Panc1 (cell line): ENCODE measurements around the gene SMARCB1. TPM values are rescaled to one million over a fixed set of nuclear protein-coding genes. Genes with fewer than 3 reads are reported as not detected.

Source experiments
- ATAC-seq: fragments of 200-7000 bp; cut with Tn5 transposase; 2 replicates; pipeline ENCODE4 v1.9.1; 2020; ENCODE audit warnings: mild to moderate bottlenecking, moderate library complexity
- BruUV-seq: library from RNA; stranded (reverse); fragments of 400-500 nt; replicated peaks from 2 replicates; lab custom pipeline; 2021; lab: Mats Ljungman, UMichigan
- CTCF ChIA-PET: fragments of 300-600 bp; sonication (Branson Sonifier 250); formaldehyde crosslinking; loops from one replicate; lab custom pipeline; 2022; ENCODE audit warnings: antibody characterized with exemption; lab: Charles Lee
- POLR2A ChIA-PET: fragments of 300-600 bp; sonication (Branson Sonifier 250); formaldehyde crosslinking; loops from one replicate; lab custom pipeline; 2022; ENCODE audit warnings: antibody characterized with exemption; lab: Charles Lee
- DNase-seq: peaks from one replicate; pipeline ENCODE4 v3.0.0-alpha.2; 2010; ENCODE audit warnings: low read depth, low spot score
- H3K27ac ChIP-seq: 2 replicates; pipeline ENCODE4 v1.5.1; 2011; ENCODE audit warnings: mild to moderate bottlenecking, low read length, inconsistent platforms
- H3K27me3 ChIP-seq: fragments of 200-500 bp; sonication (Bioruptor generic); 2 replicates; pipeline ENCODE4 v1.6.0; 2014; ENCODE audit warnings: low read length, inconsistent platforms; ENCODE audit not compliant: control insufficient read depth, insufficient read depth
- H3K36me3 ChIP-seq: fragments of 200-500 bp; sonication (Bioruptor generic); 2 replicates; pipeline ENCODE4 v1.5.1; 2014; ENCODE audit warnings: inconsistent platforms, mild to moderate bottlenecking, low read length, moderate library complexity; ENCODE audit not compliant: control insufficient read depth, insufficient read depth
- H3K4me1 ChIP-seq: 2 replicates; pipeline ENCODE4 v1.5.1; 2011; ENCODE audit warnings: inconsistent platforms, mild to moderate bottlenecking, low read length, moderate library complexity; ENCODE audit not compliant: control insufficient read depth, insufficient read depth
- H3K4me3 ChIP-seq, 2 experiments: 2 replicates each; pipeline ENCODE4 v1.5.1; 2011 to 2012; ENCODE audit warnings: low read depth in 2 of 2, low read length in 2 of 2, mild to moderate bottlenecking in 2 of 2, inconsistent platforms in 1 of 2, moderate library complexity in 1 of 2
- H3K9me3 ChIP-seq: fragments of 200-500 bp; sonication (Bioruptor generic); 2 replicates; pipeline ENCODE4 v1.5.1; 2014; ENCODE audit warnings: low read depth, mild to moderate bottlenecking, inconsistent platforms, low read length, moderate library complexity; ENCODE audit not compliant: control insufficient read depth, insufficient read depth
- CTCF ChIP-seq: fragments of 450-650 bp; IDR thresholded peaks from 2 replicates; pipeline ENCODE4 v1.5.1; 2017; ENCODE audit warnings: mild to moderate bottlenecking
- POLR2AphosphoS5 ChIP-seq: IDR thresholded peaks from 2 replicates; pipeline ENCODE4 v1.6.1; 2012; ENCODE audit warnings: mild to moderate bottlenecking, low read depth, low read length, moderate library complexity
- REST ChIP-seq, 2 experiments: IDR thresholded peaks; 2 replicates each; pipeline ENCODE4 v1.6.1; 2011 to 2012; ENCODE audit warnings: low read depth in 2 of 2, control low read depth in 1 of 2, low read length in 1 of 2, mild to moderate bottlenecking in 1 of 2, moderate library complexity in 1 of 2; ENCODE audit not compliant: insufficient read depth in 1 of 2
- SIN3A ChIP-seq: IDR thresholded peaks from 2 replicates; pipeline ENCODE4 v1.6.1; 2012; ENCODE audit warnings: low read depth, mild to moderate bottlenecking, low read length, moderate library complexity, borderline replicate concordance; ENCODE audit not compliant: insufficient read depth
- TCF7L2 ChIP-seq: IDR thresholded peaks from 2 replicates; pipeline ENCODE4 v1.6.1; 2011; ENCODE audit warnings: mild to moderate bottlenecking, low read depth, low read length, inconsistent platforms
- in situ Hi-C: cut with HindIII; loops from 2 replicates; pipeline ENCODE4 v1.10.0; 2016; ENCODE audit warnings: low sequenced_read_pairs, low pct_unique_long_range_greater_than_20kb
- intact Hi-C: fragments of 100-400 bp; cut with micrococcal nuclease; formaldehyde crosslinking; loops from one replicate; pipeline ENCODE4 v1.10.0; 2022; ENCODE audit not compliant: unreplicated experiment
- total RNA-seq: library from RNA; stranded (reverse); gene quantifications from one replicate; pipeline ENCODE4 v1.2.1, GENCODE V29; 2021; ENCODE audit not compliant: unreplicated experiment

Gene SMARCB1
- total RNA-seq, 1 experiment from 2014 or later = 70.2 TPM

GRCh38 chr22:23762842-23763578 is 23.8 kb upstream of the SMARCB1 start, which contains the start of gene C22orf15:
TSS of gene C22orf15 (plus strand) at chr22:23762990. CDS start at chr22:23763307, 317 bp downstream.
- H3K9me3 ChIP-seq = no peaks in the 10 kb centered on the region
- H3K4me1 ChIP-seq = 0 out of 2 replicates have a peak, but pooled peaks cover 7% of the 10 kb centered on the region
- CTCF ChIA-PET = no interaction called here
- intact Hi-C loops = no loop called here
- H3K27me3 ChIP-seq = no peaks in the 10 kb centered on the region
- DNase-seq = no peak
- in situ Hi-C loops = no loop called here
- ATAC-seq = peak; percentile 27; the same call in 1 of the 2 replicates
- BruUV-seq = no TSS peak
- no peak within 1 kb of the TSS for H3K4me3 ChIP-seq
- TF ChIP-seq CTCF (no peak), TCF7L2 (no peak), SIN3A (no peak), POLR2AphosphoS5 (no peak), REST (IDR thresholded peaks at IDR 0.05; ENCODE audit: insufficient read depth in 1 of 2, low read depth in 2 of 2, low read length in 1 of 2) (no peak)
- POLR2A ChIA-PET = interaction anchor here (0.6 kb wide), 1 partner anchor 205 kb away, joined by 3 read pairs; no protein-coding TSS in a partner anchor
- H3K27ac ChIP-seq = no peak within 1 kb of the TSS
- H3K36me3 ChIP-seq = no peaks in the 10 kb centered on the region; the same call in 1 of the 2 replicates

GRCh38 chr22:23763579-23763945 is 23.2 kb upstream of the SMARCB1 start:
- H3K36me3 ChIP-seq = no peaks in the 10 kb centered on the region; the same call in 1 of the 2 replicates
- no peaks in the 10 kb centered on the region for H3K27me3 ChIP-seq
- 0 out of 2 replicates have a peak, but pooled peaks cover 7% of the 10 kb centered on the region for H3K4me1 ChIP-seq
- no peak for TF ChIP-seq SIN3A
- no peak for TF ChIP-seq CTCF
- no peak for TF ChIP-seq REST (IDR thresholded peaks at IDR 0.05; ENCODE audit: insufficient read depth in 1 of 2, low read depth in 2 of 2, low read length in 1 of 2)
- no peak for TF ChIP-seq TCF7L2
- no peak for TF ChIP-seq POLR2AphosphoS5
- H3K27ac ChIP-seq = no peak overlapping the region
- BruUV-seq = no TSS peak
- DNase-seq = no peak
- ATAC-seq = no peak
- H3K9me3 ChIP-seq = no peaks in the 10 kb centered on the region
- intact Hi-C loops = no loop called here
- ChIA-PET POLR2A (no interaction called here), CTCF (no interaction called here)
- no peak overlapping the region for H3K4me3 ChIP-seq
- in situ Hi-C loops = no loop called here
